Peyer's patch (tissue), 4 donors: ENCODE measurements around the gene MKNK2.

Experiments
- CTCF ChIP-seq, 6 experiments: fragments of 450-650 bp in 4 of 6; fragments of 200-600 bp in 2 of 6; sonication (generic) in 1 of 6; IDR thresholded peaks; one replicate each; pipeline ENCODE4 v1.5.1; 2017 to 2019; ENCODE audit warnings: antibody characterized with exemption in 6 of 6, mild to moderate bottlenecking in 3 of 6, moderate library complexity in 1 of 6
- POLR2A ChIP-seq, 2 donors: fragments of 450-650 bp; IDR thresholded peaks; one replicate each; pipeline ENCODE4 v1.5.1; 2017; ENCODE audit warnings: antibody characterized with exemption in 2 of 2, mild to moderate bottlenecking in 2 of 2, moderate library complexity in 2 of 2

- TF ChIP-seq CTCF (IDR thresholded peaks at IDR 0.05) (no peak), POLR2A (IDR thresholded peaks at IDR 0.05) (no peak)
Measured at GRCh38 chr19:2043251-2043641, 7.8 kb downstream of the MKNK2 start.
